Stimulated activated CD4-positive, alpha-beta T cell treated with anti-CD3 and anti-CD28 coated beads, Interleukin-2, amount 100 ng/mL, for 24 hours (primary cell): ENCODE results near the gene ZDHHC24.

Experiments used
- DNase-seq, 2 donors: peaks; one replicate each; pipeline ENCODE4 v3.0.0-alpha.2; 2020

The ZDHHC24 gene

GRCh38 chr11:66493130-66493529 lies 52.7 kb downstream of the ZDHHC24 start:
- no peak for DNase-seq

DNA sequence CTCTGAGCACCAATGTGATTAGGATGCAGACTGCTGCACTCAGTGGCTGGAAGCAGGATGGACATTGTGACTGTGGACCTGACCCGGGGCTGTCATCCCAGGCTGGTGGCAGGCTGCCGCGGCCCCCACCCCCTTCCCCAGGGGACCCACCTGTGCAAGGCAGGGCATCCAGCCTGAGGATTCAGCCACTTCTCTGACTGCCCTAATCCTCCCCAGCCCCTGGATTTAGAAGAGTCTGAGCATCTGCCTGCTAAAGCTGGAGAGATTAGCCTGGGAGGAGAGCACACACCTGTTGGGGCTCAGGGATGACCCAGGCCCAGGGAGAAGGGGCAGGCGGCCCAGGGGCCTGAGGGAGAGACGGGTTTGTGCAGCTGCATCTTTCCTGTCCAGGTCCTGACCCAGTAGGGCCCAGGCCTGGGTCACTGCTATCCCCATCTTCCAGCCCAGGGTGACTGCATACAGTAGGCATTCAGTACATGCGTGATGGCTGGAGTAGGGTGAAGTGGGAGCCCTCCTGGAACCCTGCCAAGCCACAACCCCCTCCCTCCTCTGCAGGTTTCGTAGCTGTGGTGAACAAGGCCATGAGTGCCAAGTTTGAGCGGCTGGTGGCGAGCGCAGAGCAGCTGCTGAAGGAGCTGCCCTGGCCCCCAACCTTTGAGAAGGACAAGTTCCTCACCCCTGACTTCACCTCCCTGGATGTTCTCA lies 53.5 kb downstream of the ZDHHC24 start:
- DNase-seq: no peak

DNA sequence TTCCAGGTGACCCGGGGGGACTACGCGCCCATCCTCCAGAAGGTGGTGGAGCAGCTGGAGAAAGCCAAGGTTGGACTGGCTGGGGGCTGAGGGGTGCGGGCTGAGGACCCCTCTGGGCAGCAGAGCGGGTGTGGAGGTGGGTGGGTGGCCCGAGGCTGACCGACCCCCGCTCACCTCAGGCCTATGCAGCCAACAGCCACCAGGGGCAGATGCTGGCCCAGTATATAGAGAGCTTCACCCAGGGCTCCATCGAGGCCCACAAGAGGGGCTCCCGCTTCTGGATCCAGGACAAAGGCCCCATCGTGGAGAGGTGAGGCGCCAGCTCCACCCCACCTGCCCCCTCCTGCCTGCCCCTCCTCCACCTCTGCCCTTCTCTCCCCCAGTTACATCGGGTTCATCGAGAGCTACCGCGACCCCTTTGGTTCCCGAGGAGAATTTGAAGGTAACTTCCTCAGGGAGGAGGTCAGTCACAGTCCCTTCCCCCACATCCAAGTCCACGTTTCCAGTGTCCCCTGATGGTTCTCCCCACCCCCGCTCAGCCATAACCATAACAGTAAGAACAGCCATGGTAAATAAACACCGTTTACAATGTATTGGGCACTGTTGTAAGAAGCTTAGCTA lies 54.4 kb downstream of the ZDHHC24 start:
- no peak for DNase-seq

GRCh38 chr11:66489636-66490035 lies 56.2 kb downstream of the ZDHHC24 start:
- DNase-seq: no peak

GRCh38 chr11:66488957-66489356 lies 56.9 kb downstream of the ZDHHC24 start:
- no peak for DNase-seq

- no peak for DNase-seq
These were observed 61.0 kb downstream of the ZDHHC24 start for GRCh38 chr11:66484806-66485380.

DNA sequence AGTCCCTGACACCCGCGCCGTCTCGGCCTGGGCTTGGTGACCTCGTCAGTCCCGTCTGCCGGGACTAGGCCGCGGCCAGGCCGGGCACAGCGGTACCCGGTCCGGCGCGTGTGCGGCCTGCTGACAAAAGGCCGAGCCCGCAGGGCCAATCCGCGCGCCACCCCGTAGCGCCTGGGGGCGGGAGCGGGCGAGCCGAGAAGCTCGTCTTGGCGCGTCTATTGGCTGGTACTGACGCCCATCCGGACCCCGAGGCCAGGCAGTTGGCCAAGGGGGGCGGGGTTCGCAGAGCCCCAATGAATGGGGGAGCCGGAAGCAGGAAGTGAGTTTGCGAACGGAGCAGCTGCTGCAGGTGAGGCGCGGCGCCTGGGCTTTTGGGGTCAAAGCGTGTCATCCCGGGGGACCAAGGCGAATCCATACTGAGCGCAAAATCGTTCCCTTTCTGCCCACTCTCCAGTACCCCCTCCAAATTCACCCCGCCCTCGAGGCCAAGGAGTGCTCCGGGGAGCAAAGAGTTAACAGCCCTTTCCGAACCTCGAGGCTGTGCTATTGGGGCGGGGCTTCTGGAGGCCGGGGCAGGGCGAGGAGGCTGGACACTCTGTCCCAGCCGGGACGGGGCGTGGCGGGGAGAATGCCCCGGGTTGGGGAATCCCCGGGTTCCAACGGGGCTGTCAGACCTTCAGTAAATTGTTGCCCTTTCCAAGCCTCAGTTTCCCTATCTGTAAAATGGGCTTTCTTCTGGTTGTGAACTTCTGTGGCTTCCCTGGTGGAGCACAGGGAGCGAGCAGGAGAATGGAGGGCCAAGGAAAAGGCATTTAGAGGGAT lies 65.5 kb downstream of the ZDHHC24 start, which contains the start of gene DPP3:
Gene DPP3, plus strand, starts transcription at position 318 of the 822 bp plus-strand sequence. CDS start 1,767 bp downstream, outside the sequence.
- DNase-seq: peak; percentile 96 to 97

- no peak for DNase-seq
These were observed 66.3 kb downstream of the ZDHHC24 start for GRCh38 chr11:66479394-66480116.

DNA sequence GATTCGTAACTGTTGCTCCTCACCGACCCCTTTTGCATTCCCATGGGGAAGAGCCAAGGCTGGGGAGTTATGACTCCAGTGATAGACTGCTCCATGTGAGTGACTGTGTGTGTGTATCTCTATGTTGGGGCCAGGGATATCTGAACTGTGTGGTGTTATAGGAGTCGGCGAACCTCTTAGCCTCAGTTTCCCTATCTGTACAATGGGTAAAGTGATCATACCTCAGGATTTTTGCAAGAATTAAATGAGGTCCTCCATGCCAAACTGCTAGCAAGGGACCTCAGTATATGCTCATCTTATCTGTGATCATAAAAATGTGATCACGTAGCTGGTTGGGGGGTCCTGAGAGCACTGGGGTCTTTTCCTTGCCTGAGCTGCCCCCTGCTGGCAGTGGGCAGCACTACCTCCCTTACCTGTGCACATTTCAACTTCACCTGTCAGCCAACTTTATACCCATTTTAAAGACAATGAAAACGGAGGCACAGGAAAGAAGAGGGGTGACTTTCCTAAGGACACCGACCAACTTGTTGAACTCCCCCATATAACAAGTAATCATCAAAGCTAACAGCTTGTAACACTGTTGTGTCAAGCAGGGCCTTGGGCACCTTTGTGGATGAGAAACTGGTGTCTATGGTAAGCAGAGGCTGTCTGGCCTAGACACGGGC lies 67.0 kb downstream of the ZDHHC24 start:
- DNase-seq: peak in 1 of 2 donors; percentile 37

DNA sequence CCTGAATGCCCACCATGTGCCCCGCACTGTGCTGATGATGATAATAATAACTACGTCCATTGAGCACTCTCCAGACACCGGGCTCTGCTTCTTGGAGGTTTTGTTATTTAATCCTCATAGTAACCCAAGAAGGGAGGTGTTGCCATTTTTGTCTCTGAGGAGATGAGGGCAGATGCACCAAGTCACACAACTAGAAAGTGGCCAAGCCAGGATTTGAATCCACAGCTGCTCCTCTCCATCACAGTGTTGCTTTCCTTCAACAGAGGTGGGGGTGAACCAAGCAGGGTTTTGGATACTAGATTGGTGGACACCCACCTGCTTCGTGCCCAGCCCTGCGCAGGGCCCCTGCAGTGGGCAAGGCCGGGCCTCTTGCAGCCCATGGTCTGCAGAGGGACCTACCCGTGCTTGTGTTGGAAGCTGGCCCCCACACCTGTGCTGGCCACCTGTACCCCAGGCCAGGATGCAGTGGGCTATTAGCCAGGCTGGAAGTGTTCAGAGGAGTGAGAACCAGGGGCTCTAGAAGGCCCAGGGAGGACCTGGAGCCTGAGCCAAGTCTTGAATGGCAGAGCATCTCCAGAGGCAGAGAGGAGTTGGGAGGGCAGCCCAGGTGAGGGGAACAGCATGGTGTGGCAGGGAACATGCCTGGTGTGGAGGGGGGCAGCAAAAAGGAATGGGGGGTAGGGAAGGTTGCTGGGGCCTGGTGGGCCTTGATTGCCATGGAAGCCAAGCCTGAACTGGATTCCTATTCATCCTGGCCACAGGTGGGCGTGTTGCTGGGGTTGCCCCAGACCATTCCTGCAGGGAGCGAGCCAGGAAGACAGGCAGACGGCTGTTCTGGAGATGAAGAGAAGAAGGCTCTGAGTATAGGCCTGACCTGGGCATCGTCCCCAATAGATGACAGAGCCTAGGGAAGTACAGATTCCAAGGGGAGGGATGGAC lies 68.3 kb downstream of the ZDHHC24 start:
- DNase-seq: no peak

DNA sequence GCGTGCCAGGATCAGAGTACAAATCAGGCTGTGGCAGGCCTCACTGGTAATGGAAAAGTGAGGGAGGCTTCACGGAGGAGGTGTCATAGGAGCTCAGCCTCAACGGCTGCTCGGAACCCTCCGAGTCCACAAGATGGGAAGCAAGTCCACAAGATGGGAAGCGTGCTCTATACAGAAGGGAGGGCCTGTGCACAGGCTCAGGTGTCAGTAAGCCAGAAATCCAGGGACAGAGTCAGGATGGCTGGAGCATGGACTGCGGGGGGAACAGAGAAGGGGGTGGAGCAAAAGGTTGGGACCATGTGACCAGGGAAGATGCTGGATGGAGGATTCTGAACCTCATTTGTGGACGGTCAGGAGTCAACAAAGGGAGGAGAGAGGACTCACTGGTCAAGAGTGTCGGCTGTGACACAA lies 69.0 kb downstream of the ZDHHC24 start:
- DNase-seq: no peak

DNA sequence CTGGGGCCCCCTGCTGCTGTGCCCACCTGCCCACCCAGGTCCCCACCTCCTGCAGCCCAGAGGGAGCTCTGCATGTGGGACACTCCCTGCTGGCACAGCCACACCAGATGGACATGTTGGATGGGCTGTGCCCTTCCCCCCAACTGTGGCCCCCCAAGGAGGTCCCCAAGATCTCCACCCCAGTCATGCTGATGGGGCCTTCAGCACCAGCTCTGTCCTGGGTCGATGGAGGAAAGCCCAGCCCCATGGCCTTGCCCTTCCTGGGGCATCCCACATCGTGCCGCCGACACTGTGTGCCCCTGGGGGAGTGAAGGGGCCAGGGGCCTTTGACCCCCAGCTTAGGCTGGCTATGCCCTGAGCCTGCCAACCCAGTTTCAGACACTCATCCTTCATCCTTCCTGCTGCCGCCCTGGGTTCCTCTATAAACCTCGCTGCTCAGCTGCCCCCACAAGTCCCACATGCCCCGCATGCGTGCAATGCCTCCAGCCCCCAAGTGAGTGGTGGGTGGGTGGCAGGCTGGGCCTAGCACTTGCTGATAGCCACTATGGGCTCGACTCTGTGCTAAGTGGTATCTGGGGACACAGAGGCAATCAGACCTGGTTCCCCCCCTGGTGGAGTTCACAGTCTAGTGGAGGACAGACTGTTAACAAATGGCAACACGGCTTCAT lies 69.5 kb downstream of the ZDHHC24 start:
- no peak for DNase-seq

DNA sequence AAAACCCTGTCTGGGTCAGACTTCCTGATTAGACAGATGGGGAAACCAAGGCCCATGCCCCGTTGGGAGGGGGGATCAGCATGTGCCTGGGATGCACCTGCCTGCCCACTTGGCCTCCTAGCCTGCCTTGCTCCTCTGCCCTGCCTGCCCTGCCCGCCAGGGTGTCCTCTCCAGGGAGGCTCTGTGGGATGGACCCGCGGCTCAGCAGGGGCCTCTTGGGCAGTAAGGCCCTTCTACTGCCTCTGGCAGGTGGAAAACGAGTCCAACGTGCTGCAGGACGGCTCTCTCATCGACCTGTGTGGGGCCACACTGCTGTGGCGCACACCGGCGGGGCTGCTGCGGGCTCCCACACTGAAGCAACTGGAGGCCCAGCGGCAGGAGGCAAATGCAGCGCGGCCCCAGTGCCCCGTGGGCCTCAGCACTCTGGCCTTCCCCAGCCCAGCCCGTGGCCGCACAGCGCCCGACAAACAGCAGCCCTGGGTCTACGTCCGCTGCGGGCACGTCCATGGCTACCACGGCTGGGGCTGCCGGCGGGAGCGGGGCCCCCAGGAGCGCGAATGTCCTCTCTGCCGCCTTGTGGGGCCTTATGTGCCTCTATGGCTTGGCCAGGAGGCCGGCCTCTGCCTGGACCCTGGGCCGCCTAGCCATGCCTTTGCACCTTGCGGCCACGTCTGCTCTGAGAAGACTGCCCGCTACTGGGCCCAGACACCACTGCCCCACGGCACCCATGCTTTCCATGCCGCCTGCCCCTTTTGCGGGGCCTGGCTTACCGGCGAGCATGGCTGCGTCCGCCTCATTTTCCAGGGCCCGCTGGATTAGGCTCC lies 70.3 kb downstream of the ZDHHC24 start:
- DNase-seq: no peak

DNA sequence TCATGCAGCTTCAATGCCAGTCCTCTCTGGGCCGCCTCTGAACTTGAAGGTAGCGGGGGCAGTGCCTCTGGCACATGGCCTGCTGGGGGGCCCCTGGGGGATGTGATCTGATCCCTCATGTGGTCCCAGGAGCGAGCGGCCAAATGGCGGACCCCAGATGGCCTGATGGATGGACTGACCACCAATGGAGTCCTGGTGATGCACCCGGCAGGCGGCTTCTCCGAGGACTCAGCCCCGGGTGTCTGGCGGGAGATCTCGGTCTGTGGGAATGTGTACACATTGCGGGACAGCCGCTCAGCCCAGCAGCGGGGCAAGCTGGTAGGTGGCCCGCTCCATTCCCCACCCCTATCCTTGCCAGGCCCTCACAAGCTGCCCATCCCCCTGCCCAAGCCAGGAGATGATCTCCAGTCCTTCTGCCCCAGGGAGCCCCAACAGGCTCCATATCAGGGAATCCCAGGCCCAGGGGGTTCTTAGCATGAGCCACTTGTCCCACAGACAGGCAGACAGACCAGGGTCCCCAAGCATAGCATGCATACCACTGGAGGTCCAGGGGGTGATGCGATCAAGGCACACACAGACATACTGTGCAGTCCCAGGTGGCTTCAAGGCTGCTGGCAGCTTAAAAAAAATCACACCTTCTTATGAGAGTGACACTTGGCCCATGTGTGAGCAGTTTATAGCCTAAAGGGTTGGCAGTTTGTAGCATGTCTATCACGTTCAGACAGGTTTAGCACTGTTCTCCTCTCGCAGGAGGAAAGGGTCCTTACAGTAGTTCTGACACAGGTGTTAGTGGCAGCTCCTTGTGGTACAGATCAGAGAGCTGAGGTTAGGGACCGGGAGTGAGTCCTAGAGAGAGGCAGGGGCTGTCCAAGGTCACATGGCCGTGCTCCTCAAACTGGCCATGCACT lies 72.0 kb downstream of the ZDHHC24 start:
- DNase-seq: no peak

GRCh38 chr11:66473167-66473566 lies 72.7 kb downstream of the ZDHHC24 start:
- no peak for DNase-seq

- DNase-seq: no peak
These were observed 73.8 kb downstream of the ZDHHC24 start for GRCh38 chr11:66472054-66472453.

DNA sequence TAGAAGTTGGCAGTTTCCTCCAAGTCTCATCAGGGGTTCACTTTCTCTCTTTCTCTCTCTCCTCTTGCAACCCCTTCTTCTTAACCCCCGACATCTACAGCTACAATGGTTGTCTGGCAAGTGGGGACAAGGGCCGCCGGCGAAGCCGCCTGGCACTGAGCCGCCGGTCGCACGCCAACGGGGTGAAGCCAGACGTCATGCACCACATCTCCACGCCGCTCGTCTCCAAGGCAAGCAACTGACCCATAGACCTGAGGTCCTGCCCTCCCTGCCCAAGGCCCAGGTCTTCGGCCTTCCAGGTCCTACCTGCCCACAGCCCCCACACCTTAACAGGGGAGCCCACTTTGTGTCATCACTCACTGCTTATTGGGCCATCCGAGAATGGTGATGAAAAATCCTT lies 74.7 kb downstream of the ZDHHC24 start:
- no peak for DNase-seq
